ENCODE data around the gene TNK2. TPM values are rescaled to one million over a fixed set of nuclear protein-coding genes. Genes with fewer than 3 reads are reported as not detected.

Gene TNK2
- total and polyA plus RNA-seq, 2 donors (not counting 1 experiment from before 2014, with no cell fraction given): 131 to 198 TPM

- Mint-ChIP-seq H3K9me3 (ENCODE audit: insufficient read depth) (no peaks in the 10 kb centered on the region), H3K4me3 (peak overlapping the region; percentile 78), H3K4me1 (peaks cover 87% of the 10 kb centered on the region), H3K27me3 (no peaks in the 10 kb centered on the region), H3K27ac (peak overlapping the region; percentile 94)
- Histone ChIP-seq H2AFZ (ENCODE audit: insufficient read depth, low read depth, low read length, poor library complexity, severe bottlenecking) (peak overlapping the region; percentile 63), H3K4me2 (replicated peaks; ENCODE audit: low read depth, low read length, poor library complexity, severe bottlenecking) (peak overlapping the region; percentile 75), H3K4me1 (ENCODE audit: control insufficient read depth in 2 of 2, insufficient read depth in 2 of 2, low read length in 2 of 2) (peaks cover 85 to 93% of the 10 kb centered on the region in 2 donors), H3K27ac (ENCODE audit: low read length in 2 of 2) (peak overlapping the region; percentile 45 to 85), H3K36me3 (replicated peaks in 1 of 2; ENCODE audit: control extremely low read depth in 1 of 2, control insufficient read depth in 1 of 2, extremely low read depth in 1 of 2, insufficient read depth in 2 of 2, low read length in 1 of 2) (no peaks in the 10 kb centered on the region), H4K20me1 (ENCODE audit: control insufficient read depth, insufficient read depth, low read length, poor library complexity, severe bottlenecking) (peaks cover 26% of the 10 kb centered on the region), H3K27me3 (replicated peaks in 1 of 4; ENCODE audit: control extremely low read depth in 1 of 4, control insufficient read depth in 3 of 4, insufficient read depth in 4 of 4, low read length in 3 of 4) (no peaks in the 10 kb centered on the region), H3K4me3 (ENCODE audit: control extremely low read depth in 1 of 5, extremely low read depth in 1 of 5, insufficient read depth in 1 of 5, low read depth in 2 of 5, low read length in 4 of 5) (no peak overlapping the region), H3K9me3 (ENCODE audit: control extremely low read depth in 1 of 3, control insufficient read depth in 2 of 3, insufficient read depth in 1 of 3, low read length in 2 of 3) (no peaks in the 10 kb centered on the region), H3K79me2 (ENCODE audit: control insufficient read depth, insufficient read depth, low read length) (peaks cover 96% of the 10 kb centered on the region), H3K9ac (ENCODE audit: low read length) (peak overlapping the region; percentile 47)
- ChIA-PET POLR2A (interaction anchor here (1.5 to 1.9 kb wide), 2 partner anchors 8 to 14 kb away, joined by 4 to 9 read pairs; partner anchors contain the start of gene TNK2), CTCF (interaction anchor here (1.0 to 8.9 kb wide), 7 partner anchors 7 to 50 kb away, joined by 3 to 187 read pairs (median 5); partner anchors contain the start of gene TNK2)
- ATAC-seq (ENCODE audit: low read depth) (peak; percentile 14), DNase-seq (peak; percentile 61)
- intact Hi-C loops (cut with micrococcal nuclease): loop anchor here (10.0 kb wide), 1 partner anchor 734 kb away; the partner anchor contains the start of gene NRROS
- WGBS (ENCODE audit: insufficient coverage): 21% methylated on average over 18 of the region's 23 CpGs
- TF ChIP-seq EZH2 (IDR thresholded peaks at IDR 0.05; ENCODE audit: borderline replicate concordance, insufficient read depth, low read depth, low read length, poor library complexity, severe bottlenecking): no peak
- TF ChIP-seq, protein P1, sequence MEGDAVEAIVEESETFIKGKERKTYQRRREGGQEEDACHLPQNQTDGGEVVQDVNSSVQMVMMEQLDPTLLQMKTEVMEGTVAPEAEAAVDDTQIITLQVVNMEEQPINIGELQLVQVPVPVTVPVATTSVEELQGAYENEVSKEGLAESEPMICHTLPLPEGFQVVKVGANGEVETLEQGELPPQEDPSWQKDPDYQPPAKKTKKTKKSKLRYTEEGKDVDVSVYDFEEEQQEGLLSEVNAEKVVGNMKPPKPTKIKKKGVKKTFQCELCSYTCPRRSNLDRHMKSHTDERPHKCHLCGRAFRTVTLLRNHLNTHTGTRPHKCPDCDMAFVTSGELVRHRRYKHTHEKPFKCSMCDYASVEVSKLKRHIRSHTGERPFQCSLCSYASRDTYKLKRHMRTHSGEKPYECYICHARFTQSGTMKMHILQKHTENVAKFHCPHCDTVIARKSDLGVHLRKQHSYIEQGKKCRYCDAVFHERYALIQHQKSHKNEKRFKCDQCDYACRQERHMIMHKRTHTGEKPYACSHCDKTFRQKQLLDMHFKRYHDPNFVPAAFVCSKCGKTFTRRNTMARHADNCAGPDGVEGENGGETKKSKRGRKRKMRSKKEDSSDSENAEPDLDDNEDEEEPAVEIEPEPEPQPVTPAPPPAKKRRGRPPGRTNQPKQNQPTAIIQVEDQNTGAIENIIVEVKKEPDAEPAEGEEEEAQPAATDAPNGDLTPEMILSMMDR (IDR thresholded peaks at IDR 0.05): no peak
These were observed 7.7 kb downstream of the TNK2 start for GRCh38 chr3:195900436-195901355.
